ENCODE results near the gene CACNA1C.
A peak's percentile ranks its signal among the peaks of the same experiment; 100 is the strongest.
"Not testable (repeated sequence)": the region's sequence is repeated elsewhere in the genome, so short reads cannot be mapped to it uniquely, and the experiment has no call there.

Gene CACNA1C

GRCh38 chr12:2126676-2127406 lies 74.1 kb downstream of the CACNA1C start:
- no peak overlapping the region for H3K4me3 ChIP-seq
- no peak overlapping the region for H3K27ac ChIP-seq

- peak overlapping the region in 1 of 21 experiments; percentile 57 for H3K27ac ChIP-seq
- H3K4me3 ChIP-seq: no peak overlapping the region
These were observed 76.3 kb downstream of the CACNA1C start for GRCh38 chr12:2129076-2129475.

- peak overlapping the region in 5 of 21 experiments; percentile 10 to 45 (median 16) for H3K27ac ChIP-seq
- H3K4me3 ChIP-seq: not testable (repeated sequence)
These were observed 83.1 kb downstream of the CACNA1C start for GRCh38 chr12:2135661-2136418.

GRCh38 chr12:2136901-2137300 lies 84.1 kb downstream of the CACNA1C start:
- Histone ChIP-seq H3K27ac (no peak overlapping the region), H3K4me3 (no peak overlapping the region)

- Histone ChIP-seq H3K4me3 (no peak overlapping the region), H3K27ac (no peak overlapping the region)
These were observed 84.9 kb downstream of the CACNA1C start for GRCh38 chr12:2137711-2138110.

- Histone ChIP-seq H3K4me3 (no peak overlapping the region), H3K27ac (no peak overlapping the region)
These were observed 85.5 kb downstream of the CACNA1C start for GRCh38 chr12:2138294-2138693.

GRCh38 chr12:2138871-2139308 lies 86.1 kb downstream of the CACNA1C start:
- no peak overlapping the region for H3K27ac ChIP-seq
- H3K4me3 ChIP-seq: no peak overlapping the region

GRCh38 chr12:2139651-2140050 lies 86.9 kb downstream of the CACNA1C start:
- Histone ChIP-seq H3K4me3 (no peak overlapping the region), H3K27ac (no peak overlapping the region)

- Histone ChIP-seq H3K27ac (no peak overlapping the region), H3K4me3 (no peak overlapping the region)
These were observed 88.2 kb downstream of the CACNA1C start for GRCh38 chr12:2140858-2141519.

GRCh38 chr12:2142068-2142467 lies 89.3 kb downstream of the CACNA1C start:
- Histone ChIP-seq H3K27ac (no peak overlapping the region), H3K4me3 (no peak overlapping the region)

- H3K4me3 ChIP-seq: no peak overlapping the region
- H3K27ac ChIP-seq: no peak overlapping the region
These were observed 92.2 kb downstream of the CACNA1C start for GRCh38 chr12:2144951-2145350.

GRCh38 chr12:2145433-2145998 lies 92.7 kb downstream of the CACNA1C start:
- Histone ChIP-seq H3K4me3 (no peak overlapping the region), H3K27ac (no peak overlapping the region)

- Histone ChIP-seq H3K27ac (no peak overlapping the region), H3K4me3 (no peak overlapping the region)
These were observed 94.5 kb downstream of the CACNA1C start for GRCh38 chr12:2147335-2147734.

- Histone ChIP-seq H3K27ac (no peak overlapping the region), H3K4me3 (no peak overlapping the region)
These were observed 96.3 kb downstream of the CACNA1C start for GRCh38 chr12:2149091-2149490.

- Histone ChIP-seq H3K4me3 (no peak overlapping the region), H3K27ac (no peak overlapping the region)
These were observed 98.0 kb downstream of the CACNA1C start for GRCh38 chr12:2150833-2151232.

GRCh38 chr12:2151391-2151790 lies 98.6 kb downstream of the CACNA1C start:
- H3K4me3 ChIP-seq: no peak overlapping the region
- no peak overlapping the region for H3K27ac ChIP-seq

- no peak overlapping the region for H3K27ac ChIP-seq
These were observed 99.3 kb downstream of the CACNA1C start for GRCh38 chr12:2152134-2152533.

GRCh38 chr12:2154050-2154449 lies 101.3 kb downstream of the CACNA1C start:
- H3K27ac ChIP-seq: peak overlapping the region in 9 of 21 experiments; percentile 23 to 77 (median 35)

More at GRCh38 chr12:2152134-2152533, 99.3 kb downstream of the CACNA1C start:
- H3K4me3 ChIP-seq: no peak overlapping the region

GRCh38 chr12:2154521-2154920 lies 101.7 kb downstream of the CACNA1C start:
- Histone ChIP-seq H3K27ac (peak overlapping the region in 5 of 21 experiments; percentile 29 to 77 (median 56)), H3K4me3 (no peak overlapping the region)

More at GRCh38 chr12:2154050-2154449, 101.3 kb downstream of the CACNA1C start:
- no peak overlapping the region for H3K4me3 ChIP-seq

- Histone ChIP-seq H3K4me3 (no peak overlapping the region), H3K27ac (no peak overlapping the region)
These were observed 103.5 kb downstream of the CACNA1C start for GRCh38 chr12:2156333-2156732.
